OCI-LY1 (cell line): ENCODE data around the gene ARHGEF37.

Experiments used
- EZH2 ChIP-seq: fragments of 200-600 bp; sonication (generic), shearing (Covaris generic); IDR thresholded peaks from 2 replicates; pipeline ENCODE4 v1.8.0; 2017; ENCODE audit warnings: borderline replicate concordance, mixed run types, mild to moderate bottlenecking, antibody characterized with exemption, low read length, moderate library complexity, mixed read lengths
- TF ChIP-seq, protein P1 (sequence below): fragments of 200-600 bp; sonication (generic), shearing (Covaris generic); IDR thresholded peaks from 2 replicates; pipeline ENCODE4 v1.5.1; 2017; ENCODE audit warnings: mild to moderate bottlenecking, antibody characterized with exemption, low read length, moderate library complexity, mixed read lengths

DNA sequence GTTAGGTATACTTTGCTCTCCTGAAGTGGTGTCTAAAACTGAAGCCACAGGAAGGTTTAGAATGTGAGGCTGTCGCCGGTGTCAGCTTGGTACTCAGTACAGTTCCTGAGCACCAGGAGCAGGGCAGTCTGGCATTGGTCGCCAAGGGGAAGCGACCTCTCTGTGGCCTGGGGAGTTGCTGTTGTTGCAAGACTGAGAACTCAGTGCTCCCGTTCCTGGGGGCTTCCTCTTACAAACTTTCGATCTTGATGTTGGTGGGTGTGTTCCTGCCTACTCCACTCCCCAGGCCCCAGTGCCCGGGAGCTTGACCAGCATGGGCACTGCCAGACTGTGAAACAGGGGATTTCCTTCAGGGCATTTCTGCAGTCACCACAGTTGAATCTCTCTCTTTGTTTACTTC lies 96.4 kb downstream of the ARHGEF37 start:
- TF ChIP-seq, protein P1, sequence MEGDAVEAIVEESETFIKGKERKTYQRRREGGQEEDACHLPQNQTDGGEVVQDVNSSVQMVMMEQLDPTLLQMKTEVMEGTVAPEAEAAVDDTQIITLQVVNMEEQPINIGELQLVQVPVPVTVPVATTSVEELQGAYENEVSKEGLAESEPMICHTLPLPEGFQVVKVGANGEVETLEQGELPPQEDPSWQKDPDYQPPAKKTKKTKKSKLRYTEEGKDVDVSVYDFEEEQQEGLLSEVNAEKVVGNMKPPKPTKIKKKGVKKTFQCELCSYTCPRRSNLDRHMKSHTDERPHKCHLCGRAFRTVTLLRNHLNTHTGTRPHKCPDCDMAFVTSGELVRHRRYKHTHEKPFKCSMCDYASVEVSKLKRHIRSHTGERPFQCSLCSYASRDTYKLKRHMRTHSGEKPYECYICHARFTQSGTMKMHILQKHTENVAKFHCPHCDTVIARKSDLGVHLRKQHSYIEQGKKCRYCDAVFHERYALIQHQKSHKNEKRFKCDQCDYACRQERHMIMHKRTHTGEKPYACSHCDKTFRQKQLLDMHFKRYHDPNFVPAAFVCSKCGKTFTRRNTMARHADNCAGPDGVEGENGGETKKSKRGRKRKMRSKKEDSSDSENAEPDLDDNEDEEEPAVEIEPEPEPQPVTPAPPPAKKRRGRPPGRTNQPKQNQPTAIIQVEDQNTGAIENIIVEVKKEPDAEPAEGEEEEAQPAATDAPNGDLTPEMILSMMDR = no peak
- TF ChIP-seq EZH2 = no peak
